ENCODE results near the gene ELAVL2. TPM values are rescaled to one million over a fixed set of nuclear protein-coding genes. Genes with fewer than 3 reads are reported as not detected.

The ELAVL2 gene
- total RNA-seq, 4 donors from 2014 or later: under 0.01 to 1.4 (median 0.84) TPM

DNA sequence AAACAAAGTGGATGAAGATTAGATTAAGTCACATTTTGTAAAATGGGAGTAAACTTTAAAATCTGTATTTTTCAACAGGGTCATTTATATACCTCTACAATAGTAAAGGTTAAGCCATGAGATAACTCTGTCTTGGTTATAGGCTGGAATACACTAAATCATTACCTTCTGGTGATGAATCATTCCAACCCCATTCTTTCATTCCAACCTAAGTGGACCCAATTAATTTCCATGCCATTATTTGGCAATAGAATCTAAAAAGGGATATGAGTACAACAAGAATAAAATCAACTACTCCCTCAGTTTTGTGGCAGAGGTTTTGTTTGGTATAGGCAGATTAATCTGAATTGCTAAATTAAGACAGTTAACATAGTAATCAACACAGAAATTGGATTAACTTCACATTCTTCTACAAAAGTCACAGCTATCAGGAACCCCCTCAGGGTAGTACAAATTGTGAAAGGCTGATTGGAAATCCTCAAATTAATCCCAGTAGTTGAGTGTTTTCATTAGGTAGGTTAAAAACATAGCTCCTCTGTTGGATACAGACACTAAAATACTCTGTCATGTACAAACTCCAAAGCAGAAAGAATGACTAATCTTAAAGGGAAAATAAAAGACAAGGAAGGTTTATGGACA, 54.2 kb downstream of the ELAVL2 start:
- H3K36me3 ChIP-seq: no peaks in the 10 kb centered on the region
- DNase-seq (ENCODE audit: extremely low spot score): no peak
- no peak overlapping the region for H3K27ac ChIP-seq (replicated peaks in 1 of 4)
- intact Hi-C loops (cut with DNase I): no loop called here
- no peaks in the 10 kb centered on the region for H3K27me3 ChIP-seq
- H3K4me1 ChIP-seq: peaks cover 0 to 3% (median 1%) of the 10 kb centered on the region in 4 donors
- H3K9me3 ChIP-seq: no peaks in the 10 kb centered on the region
- TF ChIP-seq EP300 (IDR thresholded peaks at IDR 0.05) (no peak), POLR2AphosphoS5 (IDR thresholded peaks at IDR 0.05) (no peak), POLR2A (IDR thresholded peaks at IDR 0.05; ENCODE audit: low read depth) (no peak)
- TF ChIP-seq, protein P1, sequence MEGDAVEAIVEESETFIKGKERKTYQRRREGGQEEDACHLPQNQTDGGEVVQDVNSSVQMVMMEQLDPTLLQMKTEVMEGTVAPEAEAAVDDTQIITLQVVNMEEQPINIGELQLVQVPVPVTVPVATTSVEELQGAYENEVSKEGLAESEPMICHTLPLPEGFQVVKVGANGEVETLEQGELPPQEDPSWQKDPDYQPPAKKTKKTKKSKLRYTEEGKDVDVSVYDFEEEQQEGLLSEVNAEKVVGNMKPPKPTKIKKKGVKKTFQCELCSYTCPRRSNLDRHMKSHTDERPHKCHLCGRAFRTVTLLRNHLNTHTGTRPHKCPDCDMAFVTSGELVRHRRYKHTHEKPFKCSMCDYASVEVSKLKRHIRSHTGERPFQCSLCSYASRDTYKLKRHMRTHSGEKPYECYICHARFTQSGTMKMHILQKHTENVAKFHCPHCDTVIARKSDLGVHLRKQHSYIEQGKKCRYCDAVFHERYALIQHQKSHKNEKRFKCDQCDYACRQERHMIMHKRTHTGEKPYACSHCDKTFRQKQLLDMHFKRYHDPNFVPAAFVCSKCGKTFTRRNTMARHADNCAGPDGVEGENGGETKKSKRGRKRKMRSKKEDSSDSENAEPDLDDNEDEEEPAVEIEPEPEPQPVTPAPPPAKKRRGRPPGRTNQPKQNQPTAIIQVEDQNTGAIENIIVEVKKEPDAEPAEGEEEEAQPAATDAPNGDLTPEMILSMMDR (IDR thresholded peaks at IDR 0.05): no peak
- H3K4me3 ChIP-seq: no peak overlapping the region

- Histone ChIP-seq H3K4me3 (no peak overlapping the region), H3K9me3 (no peaks in the 10 kb centered on the region), H3K4me1 (peaks cover 4 to 11% (median 6%) of the 10 kb centered on the region in 4 donors), H3K27me3 (no peaks in the 10 kb centered on the region), H3K27ac (replicated peaks in 1 of 4) (no peak overlapping the region), H3K36me3 (no peaks in the 10 kb centered on the region)
- intact Hi-C loops (cut with DNase I): no loop called here
- 81% methylated on average over 7 of the region's 7 CpGs for WGBS
- DNase-seq (ENCODE audit: extremely low spot score): no peak
- TF ChIP-seq POLR2A (IDR thresholded peaks at IDR 0.05; ENCODE audit: low read depth) (no peak), POLR2AphosphoS5 (IDR thresholded peaks at IDR 0.05) (no peak), EP300 (IDR thresholded peaks at IDR 0.05) (no peak)
- TF ChIP-seq, protein P1 (IDR thresholded peaks at IDR 0.05): no peak
These were observed 56.6 kb downstream of the ELAVL2 start for GRCh38 chr9:23769307-23769935.

DNA sequence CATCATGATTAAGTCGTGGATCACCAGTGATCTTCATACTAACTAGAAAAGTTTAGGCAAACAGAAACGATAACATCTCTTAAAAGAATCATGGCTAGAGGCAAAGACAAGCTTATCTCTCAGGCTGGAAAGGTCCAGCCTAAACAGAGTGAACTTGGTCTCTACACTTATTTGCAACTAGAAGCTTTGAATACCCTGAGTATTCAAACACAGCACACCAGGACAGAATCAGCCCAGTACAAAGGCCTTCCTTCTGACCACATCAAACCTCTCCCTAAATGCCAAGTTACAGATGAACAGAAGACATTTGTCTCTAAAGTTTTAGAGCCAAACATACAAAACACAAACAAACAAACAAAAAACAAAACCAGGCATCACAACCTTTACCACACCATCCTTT, 57.2 kb downstream of the ELAVL2 start:
- TF ChIP-seq EP300 (IDR thresholded peaks at IDR 0.05) (no peak), POLR2AphosphoS5 (IDR thresholded peaks at IDR 0.05) (no peak), POLR2A (IDR thresholded peaks at IDR 0.05; ENCODE audit: low read depth) (no peak)
- TF ChIP-seq, protein P1 (IDR thresholded peaks at IDR 0.05): no peak
- H3K27ac ChIP-seq (replicated peaks in 1 of 4): no peak overlapping the region
- H3K4me1 ChIP-seq: peaks cover 4 to 11% (median 6%) of the 10 kb centered on the region in 4 donors
- intact Hi-C loops (cut with DNase I): no loop called here
- DNase-seq (ENCODE audit: extremely low spot score): no peak
- H3K36me3 ChIP-seq: no peaks in the 10 kb centered on the region
- 83% methylated on average over 2 of the region's 2 CpGs for WGBS
- H3K27me3 ChIP-seq: no peaks in the 10 kb centered on the region
- no peaks in the 10 kb centered on the region for H3K9me3 ChIP-seq
- no peak overlapping the region for H3K4me3 ChIP-seq

DNA sequence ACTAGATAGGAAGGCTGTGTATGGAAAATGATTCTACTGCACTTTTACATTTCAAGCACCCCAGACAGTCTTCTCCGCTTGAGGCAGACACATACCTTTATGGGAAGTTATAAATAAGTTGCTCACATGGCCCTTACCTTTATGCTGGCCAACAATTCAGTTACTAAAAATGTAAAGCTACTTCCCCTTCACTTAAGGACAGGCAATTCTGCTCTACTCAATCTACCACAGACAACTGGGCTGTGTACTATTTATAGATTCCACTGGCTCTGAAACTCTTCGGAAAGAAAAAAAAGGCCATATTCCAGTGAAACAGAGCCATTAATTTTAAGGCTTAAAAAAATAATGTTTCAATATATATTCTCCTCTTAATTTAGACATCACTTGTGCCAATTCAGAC, 59.4 kb downstream of the ELAVL2 start:
- WGBS: 28% methylated on average over 2 of the region's 2 CpGs
- H3K4me3 ChIP-seq: no peak overlapping the region
- no peaks in the 10 kb centered on the region for H3K27me3 ChIP-seq
- TF ChIP-seq EP300 (IDR thresholded peaks at IDR 0.05) (no peak), POLR2A (IDR thresholded peaks at IDR 0.05; ENCODE audit: low read depth) (no peak), POLR2AphosphoS5 (IDR thresholded peaks at IDR 0.05) (no peak)
- TF ChIP-seq, protein P1 (IDR thresholded peaks at IDR 0.05): no peak
- no peak for DNase-seq (ENCODE audit: extremely low spot score)
- peaks cover 4 to 11% (median 6%) of the 10 kb centered on the region in 4 donors for H3K4me1 ChIP-seq
- H3K9me3 ChIP-seq: no peaks in the 10 kb centered on the region
- no peaks in the 10 kb centered on the region for H3K36me3 ChIP-seq
- no peak overlapping the region for H3K27ac ChIP-seq (replicated peaks in 1 of 4)
- intact Hi-C loops (cut with DNase I): no loop called here
